GM18520 (cell line): ENCODE measurements around the gene ARHGAP26.

Experiments used
- ATAC-seq: cut with Tn5 transposase; IDR thresholded peaks from one replicate; pipeline ENCODE4 v1.9.1; 2021; ENCODE audit not compliant: unreplicated experiment

Gene ARHGAP26

DNA sequence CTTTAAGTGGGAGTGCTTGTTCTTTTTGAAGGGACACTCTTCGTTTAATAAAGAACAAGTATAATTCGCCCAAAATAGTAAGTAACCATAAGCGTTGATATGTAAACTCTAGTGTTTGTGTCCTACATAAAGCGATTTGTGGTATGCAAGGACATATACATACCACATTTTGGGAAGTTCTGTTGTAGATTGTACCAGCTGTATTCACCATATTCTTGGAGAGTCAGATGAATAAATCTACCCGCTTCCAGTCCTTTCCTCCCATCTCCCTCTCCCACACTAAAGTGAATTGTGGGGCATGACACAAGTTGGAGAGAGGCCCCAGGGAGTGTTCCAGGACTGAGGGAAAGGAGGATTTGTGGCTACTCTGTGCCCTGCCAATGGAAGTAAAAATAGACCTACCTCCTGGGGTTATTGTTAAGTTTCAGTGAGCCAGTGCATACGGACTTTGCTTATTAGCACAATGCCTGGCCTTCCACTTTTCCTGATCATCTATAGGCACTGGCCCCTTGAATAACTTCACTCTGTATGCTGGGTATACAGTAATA lies 40.6 kb downstream of the ARHGAP26 start:
- ATAC-seq, result no peak

DNA sequence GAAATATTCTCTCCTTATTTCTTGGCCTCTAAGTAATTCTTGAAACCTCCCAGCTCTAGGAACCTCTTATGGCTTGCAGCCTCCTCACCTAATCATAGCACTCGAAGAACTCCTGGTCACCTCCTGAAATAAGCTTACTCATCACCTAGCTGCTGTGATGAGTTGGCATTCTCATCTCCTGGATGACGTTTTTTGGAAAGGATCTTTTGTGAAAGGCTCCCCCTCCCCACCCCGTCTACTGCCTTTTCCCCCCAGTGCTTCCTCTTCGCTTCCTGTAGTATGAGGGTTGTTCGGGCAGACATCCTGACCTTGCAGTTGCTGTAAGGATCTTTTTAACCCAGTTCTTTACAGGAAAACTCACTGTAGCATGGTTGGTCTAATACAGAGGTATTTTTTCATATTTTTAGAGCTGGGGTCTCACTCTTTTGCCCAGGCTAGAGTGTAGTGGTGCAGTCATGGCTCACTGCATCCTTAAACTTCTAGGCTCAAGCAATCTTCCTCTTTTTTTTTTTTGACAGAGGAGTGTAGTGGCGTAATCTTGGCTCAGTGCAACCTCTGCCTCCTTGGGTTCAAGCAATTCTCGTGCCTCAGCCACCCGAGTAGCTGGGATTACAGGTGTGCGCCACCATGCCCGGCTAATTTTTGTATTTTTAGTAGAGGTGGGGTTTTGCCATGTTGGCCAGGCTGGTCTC lies 41.8 kb downstream of the ARHGAP26 start:
- no peak for ATAC-seq

DNA sequence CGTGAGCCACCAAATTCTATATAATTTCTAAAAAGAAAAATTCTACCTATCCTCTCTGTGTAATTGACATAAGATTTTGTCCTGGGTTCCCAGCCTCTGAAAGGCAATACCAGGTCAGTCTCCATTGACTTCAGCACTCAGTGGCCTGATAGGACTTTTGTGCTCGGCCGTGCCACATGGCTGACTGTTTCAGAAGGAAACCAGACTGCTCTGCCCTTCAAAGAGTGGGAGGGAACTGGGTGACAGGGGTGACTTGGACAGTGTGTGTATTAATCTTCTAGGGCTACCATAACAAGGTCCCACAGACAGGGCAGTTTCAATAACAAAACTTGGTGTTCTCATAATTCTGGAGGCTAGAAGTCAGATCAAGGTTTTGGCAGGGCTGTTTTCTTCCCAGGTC lies 43.0 kb downstream of the ARHGAP26 start:
- no peak for ATAC-seq

DNA sequence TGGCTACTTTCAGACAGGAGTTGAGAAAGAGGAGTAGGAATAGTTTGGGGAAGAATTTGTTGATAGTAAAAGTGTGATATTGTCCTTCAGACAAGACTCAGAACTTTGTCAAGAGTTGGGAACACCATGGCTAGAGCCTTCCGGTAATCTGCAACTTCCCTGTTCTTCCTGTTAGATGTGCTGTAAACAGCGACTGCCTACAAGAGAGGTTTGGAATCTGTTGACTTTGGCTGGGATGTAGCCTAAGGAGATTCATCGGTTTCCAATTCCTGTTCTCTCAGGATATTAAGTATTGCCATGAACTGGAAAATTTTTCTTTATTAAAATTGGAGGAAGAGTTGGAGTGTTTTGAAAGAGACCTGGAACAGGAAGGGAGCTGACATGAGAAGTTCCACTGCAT lies 43.9 kb downstream of the ARHGAP26 start:
- ATAC-seq, result no peak

DNA sequence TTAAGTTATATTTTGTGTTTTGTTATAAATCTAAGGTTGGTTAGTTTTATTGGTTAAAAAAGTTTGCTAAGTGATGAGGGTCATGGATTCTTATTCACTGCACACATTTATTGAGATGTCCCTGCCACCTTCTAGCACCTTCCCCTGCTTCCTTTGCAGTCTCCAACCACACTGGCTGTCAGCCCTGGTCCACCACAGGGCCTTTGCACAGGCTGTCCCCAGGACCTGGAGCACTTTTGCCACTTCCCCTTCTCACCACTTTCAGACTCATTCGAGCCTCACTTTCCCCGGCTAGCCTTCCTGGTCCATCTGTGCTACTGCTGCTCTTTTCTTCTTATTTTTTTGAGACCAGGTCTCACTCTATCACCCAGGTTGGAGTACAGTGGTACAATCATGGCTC lies 45.3 kb downstream of the ARHGAP26 start:
- ATAC-seq, result no peak

DNA sequence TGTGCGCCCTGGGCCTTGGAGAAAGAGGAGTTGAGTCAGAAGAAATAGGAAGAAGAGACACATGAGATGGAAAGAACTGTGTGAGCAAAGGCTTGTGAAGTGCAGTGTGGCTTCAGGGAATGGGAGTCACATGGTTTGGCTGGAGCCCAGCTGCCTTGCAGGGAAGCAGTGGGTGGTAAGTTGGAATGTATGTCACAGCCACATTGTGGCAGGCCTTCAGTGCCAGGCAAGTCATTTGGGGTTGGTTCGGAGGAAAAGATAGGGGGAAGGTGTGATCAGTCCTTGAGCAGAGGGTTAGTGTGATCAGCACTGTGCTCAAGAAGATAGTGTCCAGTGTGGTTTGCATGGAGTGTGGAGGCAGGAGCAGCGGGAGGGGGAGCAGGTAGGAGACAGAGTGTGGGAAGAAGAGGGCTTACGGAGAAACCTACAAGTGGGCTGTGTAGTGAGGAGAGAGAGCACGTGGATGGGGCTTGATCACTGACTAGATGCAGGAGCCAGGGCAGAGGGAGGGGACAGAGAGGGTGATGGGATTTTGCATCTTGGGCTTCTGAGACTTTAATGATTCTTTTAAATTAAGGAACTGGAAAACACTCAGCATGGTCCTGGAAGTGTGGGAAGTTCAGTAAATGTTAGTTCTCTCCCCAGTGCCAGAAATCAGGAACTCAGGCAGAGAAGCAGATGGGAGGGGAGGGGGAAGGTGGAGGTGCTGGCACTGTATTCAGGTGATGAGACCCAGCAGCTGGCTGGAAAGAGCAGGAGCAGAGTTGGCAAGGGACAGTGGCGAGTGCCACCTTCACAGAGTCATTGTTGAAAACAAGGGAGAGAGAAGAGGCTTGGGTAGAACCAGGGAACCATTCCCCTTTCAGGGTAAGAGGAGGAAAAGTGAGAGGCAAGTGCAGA lies 46.6 kb downstream of the ARHGAP26 start:
- no peak for ATAC-seq

GRCh38 chr5:142817949-142818431 lies 47.8 kb downstream of the ARHGAP26 start:
- no peak for ATAC-seq

- ATAC-seq, result no peak
Observed at GRCh38 chr5:142819292-142819691, 49.1 kb downstream of the ARHGAP26 start.

GRCh38 chr5:142819825-142820224 lies 49.6 kb downstream of the ARHGAP26 start:
- no peak for ATAC-seq

DNA sequence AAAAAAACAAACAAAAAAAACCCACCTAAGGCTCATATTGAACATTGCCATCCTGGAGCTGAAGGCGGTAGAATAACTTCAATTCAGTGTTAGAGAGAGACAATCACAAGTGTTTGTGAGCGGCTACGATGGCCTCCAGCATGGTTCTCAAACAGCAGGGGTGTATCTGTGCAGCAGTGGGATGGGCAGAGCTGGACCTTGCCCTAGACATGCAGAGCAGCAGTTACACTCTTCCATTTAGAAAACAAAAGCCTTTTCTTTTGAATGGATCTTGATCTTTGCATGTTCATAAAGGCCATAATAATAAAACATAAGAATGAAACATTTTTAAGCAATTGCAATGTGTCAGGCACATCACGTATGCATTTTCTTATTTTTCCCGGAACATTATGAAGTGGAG lies 50.3 kb downstream of the ARHGAP26 start:
- no peak for ATAC-seq

DNA sequence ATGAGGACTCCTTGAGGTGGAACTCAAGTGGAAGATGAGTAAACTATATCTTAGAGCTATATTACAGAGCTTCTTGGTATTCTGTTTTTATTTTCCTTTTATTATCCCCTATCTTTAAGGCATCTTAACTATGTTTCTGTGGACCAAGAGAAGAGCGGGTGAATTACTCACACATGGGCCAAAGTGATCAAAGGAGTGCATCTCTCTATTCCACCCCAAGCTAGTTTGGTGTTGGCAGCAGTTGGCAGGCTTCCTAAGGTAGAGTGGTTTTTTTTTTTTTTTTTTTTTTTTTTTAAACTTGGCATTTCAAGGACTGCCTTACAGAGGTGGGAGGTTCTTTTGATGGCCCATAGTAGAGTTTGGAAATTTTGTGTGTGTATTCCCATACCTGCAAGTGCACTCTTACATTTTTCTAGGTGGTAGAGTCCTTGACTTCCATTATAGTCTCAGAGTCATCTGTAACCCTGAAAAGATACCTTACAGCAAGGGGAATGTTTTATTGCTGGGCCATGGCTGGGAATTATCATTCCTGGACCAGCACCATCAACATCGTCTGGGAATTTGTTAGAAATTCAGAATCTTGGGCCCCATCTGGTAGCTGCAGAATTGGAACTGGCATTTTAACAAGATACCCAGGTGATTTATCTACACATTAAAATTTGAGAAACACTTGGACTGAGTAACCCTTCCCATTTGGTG lies 51.0 kb downstream of the ARHGAP26 start:
- ATAC-seq, result no peak

- peak; percentile 72 for ATAC-seq
Observed at GRCh38 chr5:142821733-142822487, 51.7 kb downstream of the ARHGAP26 start.

GRCh38 chr5:142823126-142823525 lies 52.9 kb downstream of the ARHGAP26 start:
- no peak for ATAC-seq

DNA sequence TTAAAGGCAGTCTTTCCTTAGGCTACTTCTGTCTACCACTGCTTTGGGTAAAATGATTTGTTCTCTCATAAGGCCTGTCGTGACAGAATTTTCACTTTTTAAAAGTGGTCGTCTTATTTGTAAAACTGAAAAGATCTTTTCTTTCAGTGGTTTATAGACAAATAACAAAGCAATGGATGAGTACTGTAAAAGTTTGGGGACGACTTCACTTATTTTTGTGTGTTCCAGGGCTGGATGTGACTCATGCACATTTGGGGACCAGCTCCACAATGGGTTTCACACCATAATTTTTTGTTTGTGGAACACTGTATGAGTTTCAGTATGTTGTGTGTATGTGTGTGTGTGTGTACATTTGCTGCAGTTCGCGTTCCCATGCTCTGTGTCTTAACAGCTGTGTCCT lies 53.6 kb downstream of the ARHGAP26 start:
- ATAC-seq, result no peak

DNA sequence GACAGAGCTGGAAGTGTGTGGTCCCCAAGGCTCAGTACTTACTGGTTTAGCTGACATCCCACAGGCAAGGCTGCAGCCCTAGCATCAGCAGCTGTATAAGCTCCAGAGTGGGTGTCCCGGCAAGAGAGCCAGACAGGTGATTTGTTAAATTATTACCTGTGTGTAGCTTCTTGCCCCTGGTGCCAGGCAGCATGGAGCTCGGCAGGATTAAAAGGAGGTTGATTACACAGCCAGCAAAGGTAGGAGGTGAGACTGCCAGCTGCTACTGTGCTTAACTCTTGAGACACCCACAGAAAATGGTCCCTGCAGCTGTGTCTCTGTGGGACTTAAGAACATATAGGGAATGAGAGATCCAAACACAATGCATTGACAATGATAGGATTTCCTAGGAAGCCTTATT lies 54.2 kb downstream of the ARHGAP26 start:
- ATAC-seq, result no peak

GRCh38 chr5:142825378-142826089 lies 55.4 kb downstream of the ARHGAP26 start:
- ATAC-seq, result no peak

DNA sequence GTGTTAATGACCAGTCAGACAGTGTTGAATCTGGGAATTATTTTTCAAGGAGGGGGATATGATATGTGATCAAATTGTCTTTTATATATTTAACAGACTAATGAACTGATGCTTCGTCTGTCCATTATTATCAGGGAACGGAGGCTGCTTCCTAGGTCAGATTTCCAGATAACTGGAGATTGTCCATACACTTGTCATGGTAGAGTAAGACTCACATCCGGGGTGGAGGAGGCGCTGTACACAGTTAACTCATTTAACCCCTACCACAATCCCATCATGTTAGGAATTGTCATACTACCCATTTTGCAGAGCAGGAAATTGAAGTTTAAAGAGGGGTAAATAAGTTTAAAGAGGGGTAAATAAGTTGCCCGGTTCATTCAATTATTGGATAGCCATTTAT lies 55.9 kb downstream of the ARHGAP26 start:
- ATAC-seq, result no peak

- ATAC-seq, result no peak
Observed at GRCh38 chr5:142826741-142827492, 56.7 kb downstream of the ARHGAP26 start.

GRCh38 chr5:142827934-142828576 lies 57.9 kb downstream of the ARHGAP26 start:
- ATAC-seq, result no peak
